Natural killer cell (primary cell): ENCODE results near the gene SLC24A3. TPM values are rescaled to one million over a fixed set of nuclear protein-coding genes. Genes with fewer than 3 reads are reported as not detected.
A peak's percentile ranks its signal among the peaks of the same experiment; 100 is the strongest.

ENCODE experiments used
- ATAC-seq, 3 donors: fragments of 150-1000 bp in 2 of 3; fragments of 200-7000 bp in 1 of 3; cut with Tn5 transposase; 1 replicate in 1 of 3; 2 replicates in 2 of 3; pipeline ENCODE4 v1.10.0; 2021; ENCODE audit warnings: mild to moderate bottlenecking in 2 of 3, moderate library complexity in 2 of 3
- DNase-seq, 2 donors: peaks; one replicate each; pipeline versions ENCODE4 v3.0.0 to v3.0.0-alpha.2; 2013 to 2021; ENCODE audit warnings: mixed read lengths in 1 of 2
- H3K27ac ChIP-seq: one replicate; pipeline ENCODE4 v1.5.1; 2013; ENCODE audit warnings: mild to moderate bottlenecking, low read length
- H3K27me3 ChIP-seq: one replicate; pipeline ENCODE4 v1.6.1; 2013; ENCODE audit warnings: low read length; ENCODE audit not compliant: control insufficient read depth, insufficient read depth
- H3K36me3 ChIP-seq: one replicate; pipeline ENCODE4 v1.6.1; 2013; ENCODE audit warnings: low read length; ENCODE audit not compliant: control insufficient read depth, insufficient read depth
- H3K4me1 ChIP-seq: one replicate; pipeline ENCODE4 v1.6.1; 2013; ENCODE audit warnings: low read length; ENCODE audit not compliant: control insufficient read depth, insufficient read depth
- H3K4me3 ChIP-seq: one replicate; pipeline ENCODE4 v1.5.1; 2013; ENCODE audit warnings: low read length
- H3K9me3 ChIP-seq: one replicate; pipeline ENCODE4 v1.6.1; 2013; ENCODE audit warnings: low read length; ENCODE audit not compliant: control insufficient read depth, insufficient read depth
- H3K27ac Mint-ChIP-seq, 2 donors: one replicate each; pipeline ENCODE4 v1.8.0; 2022; ENCODE audit warnings: mild to moderate bottlenecking in 2 of 2, mixed read lengths in 2 of 2, moderate library complexity in 1 of 2
- H3K27me3 Mint-ChIP-seq, 2 donors: one replicate each; pipeline ENCODE4 v1.8.0; 2022; ENCODE audit warnings: low read depth in 2 of 2, mixed read lengths in 2 of 2
- H3K36me3 Mint-ChIP-seq: one replicate; pipeline ENCODE4 v1.8.0; 2022; ENCODE audit warnings: mixed read lengths
- H3K4me1 Mint-ChIP-seq, 2 donors: one replicate each; pipeline ENCODE4 v1.8.0; 2022; ENCODE audit warnings: mixed read lengths in 2 of 2
- H3K4me3 Mint-ChIP-seq: one replicate; pipeline ENCODE4 v1.8.0; 2022; ENCODE audit warnings: mild to moderate bottlenecking, moderate library complexity, mixed read lengths
- H3K9me3 Mint-ChIP-seq, 2 donors: one replicate each; pipeline ENCODE4 v1.8.0; 2022; ENCODE audit warnings: mixed read lengths in 2 of 2
- CTCF ChIP-seq: fragments of 200-600 bp; IDR thresholded peaks from one replicate; pipeline ENCODE4 v1.8.0; 2022; ENCODE audit warnings: antibody characterized with exemption
- WGBS: methylation state at CpG from one replicate; pipeline ENCODE4 v1.1.7; 2013; ENCODE audit warnings: missing lambda C conversion rate; ENCODE audit not compliant: insufficient coverage; 5-methylcytosine and 5-hydroxymethylcytosine counted together
- intact Hi-C: fragments of 100-400 bp; cut with micrococcal nuclease; formaldehyde crosslinking; loops from one replicate; pipeline ENCODE4 v1.14.2; 2022
- total RNA-seq, 4 donors: library from RNA; stranded (reverse); fragments of 120-200 nt in 1 of 4; gene quantifications; one replicate each; pipeline versions ENCODE4 v1.2.3 to v1.2.4, GENCODE V29; 2013 to 2022

The SLC24A3 gene
- total RNA-seq, 3 donors from 2014 or later (not counting 1 experiment from before 2014, with no cell fraction given): 0.09 to 5.5 (median 0.99) TPM

- no peaks in the 10 kb centered on the region for H3K27me3 ChIP-seq
- no peak overlapping the region for H3K27ac Mint-ChIP-seq
- H3K4me3 Mint-ChIP-seq: no peak overlapping the region
- intact Hi-C loops: no loop called here
- peaks cover 7 to 8% of the 10 kb centered on the region in 2 donors for H3K27me3 Mint-ChIP-seq
- H3K36me3 Mint-ChIP-seq: no peaks in the 10 kb centered on the region
- peak overlapping the region; percentile 14 for H3K27ac ChIP-seq
- H3K9me3 Mint-ChIP-seq: no peaks in the 10 kb centered on the region
- no peaks in the 10 kb centered on the region for H3K4me1 Mint-ChIP-seq
- ATAC-seq: peak in 2 of 3 donors; percentile 13 to 24
- H3K4me3 ChIP-seq: no peak overlapping the region
- 74% methylated on average over 11 of the region's 11 CpGs for WGBS
- peak in 1 of 2 donors; percentile 30 for DNase-seq
- no peak for TF ChIP-seq CTCF
- H3K36me3 ChIP-seq: no peaks in the 10 kb centered on the region
- H3K4me1 ChIP-seq: no peaks in the 10 kb centered on the region
- no peaks in the 10 kb centered on the region for H3K9me3 ChIP-seq
These were observed 135.6 kb downstream of the SLC24A3 start for GRCh38 chr20:19347943-19348456.

- Mint-ChIP-seq H3K4me3 (no peak overlapping the region), H3K36me3 (no peaks in the 10 kb centered on the region), H3K4me1 (no peaks in the 10 kb centered on the region), H3K27ac (no peak overlapping the region), H3K9me3 (no peaks in the 10 kb centered on the region), H3K27me3 (peaks cover 7 to 8% of the 10 kb centered on the region in 2 donors)
- Histone ChIP-seq H3K4me1 (no peaks in the 10 kb centered on the region), H3K27ac (no peak overlapping the region), H3K36me3 (no peaks in the 10 kb centered on the region), H3K27me3 (no peaks in the 10 kb centered on the region), H3K4me3 (no peak overlapping the region), H3K9me3 (no peaks in the 10 kb centered on the region)
- intact Hi-C loops: no loop called here
- WGBS: 91% methylated on average over 3 of the region's 3 CpGs
- no peak for TF ChIP-seq CTCF
- DNase-seq (no peak), ATAC-seq (no peak)
These were observed 136.1 kb downstream of the SLC24A3 start for GRCh38 chr20:19348582-19348981.

GRCh38 chr20:19349879-19350278 is 137.4 kb downstream of the SLC24A3 start:
- Histone ChIP-seq H3K9me3 (no peaks in the 10 kb centered on the region), H3K4me1 (no peaks in the 10 kb centered on the region), H3K27me3 (no peaks in the 10 kb centered on the region), H3K27ac (no peak overlapping the region), H3K4me3 (no peak overlapping the region), H3K36me3 (no peaks in the 10 kb centered on the region)
- ATAC-seq: no peak
- no peaks in the 10 kb centered on the region for H3K36me3 Mint-ChIP-seq
- TF ChIP-seq CTCF: no peak
- no peaks in the 10 kb centered on the region for H3K9me3 Mint-ChIP-seq
- WGBS: 93% methylated on average over 5 of the region's 5 CpGs
- no peak overlapping the region for H3K4me3 Mint-ChIP-seq
- no peak for DNase-seq
- H3K4me1 Mint-ChIP-seq: no peaks in the 10 kb centered on the region
- intact Hi-C loops: no loop called here
- H3K27ac Mint-ChIP-seq: no peak overlapping the region
- no peaks in the 10 kb centered on the region for H3K27me3 Mint-ChIP-seq

GRCh38 chr20:19351542-19351941 is 139.1 kb downstream of the SLC24A3 start:
- Mint-ChIP-seq H3K27me3 (no peaks in the 10 kb centered on the region), H3K9me3 (no peaks in the 10 kb centered on the region), H3K27ac (no peak overlapping the region), H3K4me1 (no peaks in the 10 kb centered on the region), H3K4me3 (no peak overlapping the region), H3K36me3 (no peaks in the 10 kb centered on the region)
- DNase-seq: no peak
- Histone ChIP-seq H3K27ac (no peak overlapping the region), H3K4me3 (no peak overlapping the region), H3K4me1 (no peaks in the 10 kb centered on the region), H3K9me3 (no peaks in the 10 kb centered on the region), H3K36me3 (no peaks in the 10 kb centered on the region), H3K27me3 (no peaks in the 10 kb centered on the region)
- TF ChIP-seq CTCF: no peak
- intact Hi-C loops: no loop called here
- 86% methylated on average over 1 of the region's 2 CpGs for WGBS
- ATAC-seq: no peak
